Kidney (tissue), 14 donors: ENCODE results near the gene SH3TC2. TPM values are rescaled to one million over a fixed set of nuclear protein-coding genes. Genes with fewer than 3 reads are reported as not detected.

Experiments used
- DNase-seq, 5 donors: peaks; one replicate each; pipeline ENCODE4 v3.0.0-alpha.2; 2013 to 2020
- FAIRE-seq: peaks from 2 replicates; lab custom pipeline; 2012; peaks lifted over from hg19 to GRCh38; lab: Jason Lieb, UNC
- H3K27ac ChIP-seq, 2 donors: one replicate each; pipeline ENCODE4 v1.7.0; 2013; ENCODE audit warnings: low read depth in 2 of 2, low read length in 2 of 2, inconsistent platforms in 1 of 2
- H3K27me3 ChIP-seq: one replicate; pipeline ENCODE4 v1.7.1; 2013; ENCODE audit warnings: low read length, inconsistent platforms; ENCODE audit not compliant: control insufficient read depth, insufficient read depth
- H3K36me3 ChIP-seq, 3 donors: one replicate each; pipeline versions ENCODE4 v1.7.0 to v1.7.1; 2013; ENCODE audit warnings: low read length in 3 of 3, control low read depth in 1 of 3, inconsistent platforms in 1 of 3; ENCODE audit not compliant: insufficient read depth in 3 of 3, control insufficient read depth in 2 of 3
- H3K4me1 ChIP-seq, 3 donors: one replicate each; pipeline versions ENCODE4 v1.7.0 to v1.7.1; 2013; ENCODE audit warnings: low read length in 3 of 3, inconsistent platforms in 1 of 3, low read depth in 1 of 3; ENCODE audit not compliant: control insufficient read depth in 2 of 3, insufficient read depth in 2 of 3
- H3K4me3 ChIP-seq, 3 donors: one replicate each; pipeline versions ENCODE4 v1.7.0 to v1.8.1; 2013; ENCODE audit warnings: low read length in 3 of 3, control low read depth in 1 of 3, inconsistent platforms in 1 of 3
- H3K9ac ChIP-seq, 3 donors: one replicate each; pipeline versions ENCODE4 v1.7.0 to v1.7.1; 2013; ENCODE audit warnings: low read length in 3 of 3, control low read depth in 1 of 3, inconsistent platforms in 1 of 3
- H3K9me3 ChIP-seq, 3 donors: one replicate each; pipeline versions ENCODE4 v1.7.0 to v1.7.1; 2013; ENCODE audit warnings: low read length in 3 of 3, control low read depth in 1 of 3, inconsistent platforms in 1 of 3; ENCODE audit not compliant: control insufficient read depth in 2 of 3, insufficient read depth in 1 of 3
- intact Hi-C: fragments of 100-400 bp; cut with DNase I; formaldehyde crosslinking; loops from one replicate; pipeline ENCODE4 v1.11.1; 2022
- polyA plus RNA-seq: library from polyadenylated mRNA; stranded (reverse); fragments of 350-450 nt; fragmentation: Illumina TruSeq; extraction: RNeasy Lipid Tissue Mini Kit (QIAGEN cat#74804); gene quantifications from one replicate; pipeline ENCODE4 v1.2.3, GENCODE V29; 2014; ENCODE audit warnings: low read depth, low replicate concordance; ENCODE audit not compliant: insufficient read depth
- total RNA-seq: library from RNA; stranded (reverse); fragmentation: NEBNext Ultra II Directional; extraction: Animal tissue kit (Norgen Biotek cat#: 25700); gene quantifications from one replicate; pipeline ENCODE4 v1.2.1, GENCODE V29; 2021
- TF ChIP-seq, protein P1 (sequence below): IDR thresholded peaks from 3 replicates; pipeline ENCODE4 v1.5.1; 2012; ENCODE audit warnings: mild to moderate bottlenecking, moderate library complexity, borderline replicate concordance; ENCODE audit not compliant: insufficient read depth; ENCODE audit errors: extremely low read depth
- donor health status: control.
- donor health status: control.
- donor health status: control.
- donor health status: control.
- donor health status: control.
- donor health status: DM: yes; HTN: yes; CAD: no.
- donor health status: Normal renal cell carcinoma (clear cell type).

The SH3TC2 gene
- total and polyA plus RNA-seq, 2 donors from 2014 or later: 0.17 to 1.3 TPM

- no peaks in the 10 kb centered on the region for H3K4me1 ChIP-seq
- H3K27ac ChIP-seq: no peak overlapping the region
- intact Hi-C loops: no loop called here
- FAIRE-seq: no peak
- no peak overlapping the region for H3K9ac ChIP-seq
- no peak for DNase-seq
- TF ChIP-seq, protein P1, sequence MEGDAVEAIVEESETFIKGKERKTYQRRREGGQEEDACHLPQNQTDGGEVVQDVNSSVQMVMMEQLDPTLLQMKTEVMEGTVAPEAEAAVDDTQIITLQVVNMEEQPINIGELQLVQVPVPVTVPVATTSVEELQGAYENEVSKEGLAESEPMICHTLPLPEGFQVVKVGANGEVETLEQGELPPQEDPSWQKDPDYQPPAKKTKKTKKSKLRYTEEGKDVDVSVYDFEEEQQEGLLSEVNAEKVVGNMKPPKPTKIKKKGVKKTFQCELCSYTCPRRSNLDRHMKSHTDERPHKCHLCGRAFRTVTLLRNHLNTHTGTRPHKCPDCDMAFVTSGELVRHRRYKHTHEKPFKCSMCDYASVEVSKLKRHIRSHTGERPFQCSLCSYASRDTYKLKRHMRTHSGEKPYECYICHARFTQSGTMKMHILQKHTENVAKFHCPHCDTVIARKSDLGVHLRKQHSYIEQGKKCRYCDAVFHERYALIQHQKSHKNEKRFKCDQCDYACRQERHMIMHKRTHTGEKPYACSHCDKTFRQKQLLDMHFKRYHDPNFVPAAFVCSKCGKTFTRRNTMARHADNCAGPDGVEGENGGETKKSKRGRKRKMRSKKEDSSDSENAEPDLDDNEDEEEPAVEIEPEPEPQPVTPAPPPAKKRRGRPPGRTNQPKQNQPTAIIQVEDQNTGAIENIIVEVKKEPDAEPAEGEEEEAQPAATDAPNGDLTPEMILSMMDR: no peak
- H3K4me3 ChIP-seq: no peak overlapping the region
- H3K36me3 ChIP-seq: no peaks in the 10 kb centered on the region
- H3K27me3 ChIP-seq: no peaks in the 10 kb centered on the region
- H3K9me3 ChIP-seq: no peaks in the 10 kb centered on the region
Measured at GRCh38 chr5:148990817-148991216, 72.0 kb downstream of the SH3TC2 start.

GRCh38 chr5:148989567-148989966 lies 73.3 kb downstream of the SH3TC2 start:
- Histone ChIP-seq H3K4me3 (no peak overlapping the region), H3K9ac (no peak overlapping the region), H3K27me3 (no peaks in the 10 kb centered on the region), H3K27ac (no peak overlapping the region), H3K36me3 (no peaks in the 10 kb centered on the region), H3K9me3 (no peaks in the 10 kb centered on the region), H3K4me1 (no peaks in the 10 kb centered on the region)
- TF ChIP-seq, protein P1: no peak
- FAIRE-seq: no peak
- intact Hi-C loops: no loop called here
- no peak for DNase-seq

DNA sequence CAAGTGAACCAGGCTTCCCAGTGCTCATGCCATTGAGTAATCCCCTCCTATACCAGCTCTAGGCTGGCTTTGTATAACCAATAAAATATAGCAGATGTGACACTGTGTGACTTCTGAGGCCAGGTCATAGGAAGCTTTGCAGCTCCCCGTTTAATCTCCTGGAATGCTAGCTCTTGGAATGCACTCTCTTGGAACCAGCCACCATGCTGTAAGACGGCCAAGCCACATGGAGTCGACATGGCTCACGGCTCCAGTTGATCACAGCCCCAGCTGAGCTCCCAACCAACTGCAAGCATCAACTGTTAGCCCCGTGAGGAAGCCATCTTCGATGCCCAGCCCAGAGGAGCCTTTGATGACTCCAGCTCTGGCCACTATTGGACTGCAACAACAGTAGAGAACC lies 74.5 kb downstream of the SH3TC2 start:
- Histone ChIP-seq H3K9ac (no peak overlapping the region), H3K36me3 (no peaks in the 10 kb centered on the region), H3K9me3 (no peaks in the 10 kb centered on the region), H3K27me3 (no peaks in the 10 kb centered on the region), H3K4me1 (no peaks in the 10 kb centered on the region), H3K27ac (no peak overlapping the region), H3K4me3 (no peak overlapping the region)
- TF ChIP-seq, protein P1: no peak
- DNase-seq (no peak), FAIRE-seq (no peak)
- intact Hi-C loops: no loop called here

- TF ChIP-seq, protein P1: no peak
- Histone ChIP-seq H3K27me3 (no peaks in the 10 kb centered on the region), H3K4me3 (no peak overlapping the region), H3K9ac (no peak overlapping the region), H3K36me3 (no peaks in the 10 kb centered on the region), H3K4me1 (no peaks in the 10 kb centered on the region), H3K9me3 (no peaks in the 10 kb centered on the region), H3K27ac (no peak overlapping the region)
- FAIRE-seq: no peak
- intact Hi-C loops: no loop called here
- DNase-seq: no peak
Measured at GRCh38 chr5:148986636-148987035, 76.2 kb downstream of the SH3TC2 start.
